ENCODE data around the gene AP3S2. TPM values are rescaled to one million over a fixed set of nuclear protein-coding genes. Genes with fewer than 3 reads are reported as not detected.
"Not testable (repeated sequence)": the region's sequence is repeated elsewhere in the genome, so short reads cannot be mapped to it uniquely, and the experiment has no call there.

AP3S2 gene
- total and polyA plus RNA-seq, 4 experiments from 2014 or later: 34.1 to 37.3 (median 35.4) TPM

DNA sequence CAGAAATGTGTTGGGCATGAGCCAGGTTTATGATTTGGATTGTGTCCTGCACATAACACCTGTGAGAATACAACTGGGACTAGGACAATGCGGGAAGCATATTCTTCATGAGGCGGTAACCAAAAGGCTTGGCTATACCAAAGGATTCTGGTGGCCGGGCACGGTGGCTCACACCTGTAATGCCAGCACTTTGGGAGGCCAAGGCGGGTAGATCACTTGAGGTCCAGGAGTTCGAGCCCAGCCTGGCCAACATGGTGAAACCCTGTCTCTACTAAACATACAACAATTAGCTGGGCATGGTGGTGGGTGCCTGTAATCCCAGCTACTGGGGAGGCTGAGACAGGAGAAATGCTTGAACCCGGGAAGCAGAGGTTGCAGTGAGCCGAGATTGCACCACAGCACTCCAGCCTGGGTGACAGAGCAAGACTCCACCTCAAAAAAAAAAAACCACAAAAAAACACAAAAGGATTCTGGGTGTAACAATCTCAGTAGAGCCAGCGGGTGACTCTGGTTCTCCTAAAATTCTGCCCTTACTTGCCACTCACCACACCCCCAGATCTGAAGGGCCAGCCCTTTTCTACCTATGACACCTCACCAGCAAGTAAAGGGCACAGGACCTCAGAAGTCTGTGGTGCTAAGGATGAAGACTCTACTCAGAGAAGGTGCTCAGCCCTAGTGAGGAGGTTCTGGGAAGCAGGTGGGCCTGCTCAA lies 59.2 kb downstream of the AP3S2 start:
- H3K4me1 ChIP-seq (ENCODE audit: insufficient read depth, low read length); H3K4me3 ChIP-seq (ENCODE audit: low read length in 2 of 2); intact Hi-C loops (cut with micrococcal nuclease); H3K27ac ChIP-seq (ENCODE audit: low read depth, low read length); H3K27me3 Mint-ChIP-seq; CTCF ChIA-PET (ENCODE audit: partially characterized antibody); H3K4me1 Mint-ChIP-seq; DNase-seq; H3K9me3 Mint-ChIP-seq; POLR2A ChIA-PET (ENCODE audit: partially characterized antibody); H3K9me3 ChIP-seq (ENCODE audit: control insufficient read depth in 1 of 2, low read length in 2 of 2); H3K4me3 Mint-ChIP-seq; H3K27me3 ChIP-seq (ENCODE audit: insufficient read depth, low read length): not testable (repeated sequence)
- Mint-ChIP-seq H3K27ac (peak overlapping the region in 1 of 7 donors; percentile 68), H3K36me3 (peaks cover 59 to 60% of the 10 kb centered on the region in 2 donors)
- peaks cover 36% of the 10 kb centered on the region for H3K36me3 ChIP-seq (ENCODE audit: insufficient read depth, low read length)

GRCh38 chr15:89833966-89834365 lies 59.8 kb downstream of the AP3S2 start:
- Histone ChIP-seq H3K27me3 (ENCODE audit: insufficient read depth, low read length) (no peaks in the 10 kb centered on the region), H3K9me3 (ENCODE audit: control insufficient read depth in 1 of 2, low read length in 2 of 2) (no peaks in the 10 kb centered on the region), H3K36me3 (ENCODE audit: insufficient read depth, low read length) (peaks cover 34% of the 10 kb centered on the region), H3K4me3 (ENCODE audit: low read length in 2 of 2) (no peak overlapping the region), H3K4me1 (ENCODE audit: insufficient read depth, low read length) (no peaks in the 10 kb centered on the region), H3K27ac (ENCODE audit: low read depth, low read length) (no peak overlapping the region)
- Mint-ChIP-seq H3K4me3 (no peak overlapping the region), H3K36me3 (peaks cover 57 to 59% of the 10 kb centered on the region in 2 donors), H3K9me3 (no peaks in the 10 kb centered on the region), H3K27me3 (no peaks in the 10 kb centered on the region), H3K4me1 (peaks cover 0 to 4% (median 0%) of the 10 kb centered on the region in 4 donors), H3K27ac (no peak overlapping the region)
- POLR2A ChIA-PET (ENCODE audit: partially characterized antibody): no interaction called here
- intact Hi-C loops (cut with micrococcal nuclease): no loop called here
- CTCF ChIA-PET (ENCODE audit: partially characterized antibody): no interaction called here
- no peak for DNase-seq

DNA sequence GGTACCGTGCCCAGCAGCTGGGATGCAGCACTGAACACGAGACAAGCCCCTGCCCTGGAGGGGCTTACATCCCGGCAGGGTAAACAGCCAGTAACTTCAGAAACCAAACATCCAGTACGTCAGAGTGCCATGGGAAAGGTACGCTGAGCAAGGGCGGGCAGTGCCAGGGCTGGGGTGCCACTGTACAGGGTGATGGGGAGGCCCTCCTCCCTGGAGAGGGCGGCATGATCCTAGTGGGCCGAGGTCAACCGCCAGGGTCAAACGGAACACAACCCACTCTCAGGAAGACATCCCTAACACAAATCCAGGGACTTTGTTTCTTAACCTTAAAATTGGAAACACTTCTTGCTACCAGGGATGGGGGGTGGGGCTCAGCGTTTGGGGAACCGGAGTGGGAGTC lies 63.2 kb downstream of the AP3S2 start:
- Mint-ChIP-seq H3K27ac (no peak overlapping the region), H3K36me3 (peaks cover 31 to 35% of the 10 kb centered on the region in 2 donors), H3K9me3 (no peaks in the 10 kb centered on the region), H3K4me3 (no peak overlapping the region), H3K27me3 (no peaks in the 10 kb centered on the region), H3K4me1 (peaks cover 0 to 4% (median 0%) of the 10 kb centered on the region in 4 donors)
- intact Hi-C loops (cut with micrococcal nuclease): no loop called here
- no peaks in the 10 kb centered on the region for H3K9me3 ChIP-seq (ENCODE audit: control insufficient read depth in 1 of 2, low read length in 2 of 2)
- POLR2A ChIA-PET (ENCODE audit: partially characterized antibody): no interaction called here
- H3K27me3 ChIP-seq (ENCODE audit: insufficient read depth, low read length): no peaks in the 10 kb centered on the region
- H3K4me1 ChIP-seq (ENCODE audit: insufficient read depth, low read length): no peaks in the 10 kb centered on the region
- H3K36me3 ChIP-seq (ENCODE audit: insufficient read depth, low read length): peaks cover 23% of the 10 kb centered on the region
- CTCF ChIA-PET (ENCODE audit: partially characterized antibody): no interaction called here
- no peak overlapping the region for H3K27ac ChIP-seq (ENCODE audit: low read depth, low read length)
- DNase-seq: no peak
- H3K4me3 ChIP-seq (ENCODE audit: low read length in 2 of 2): no peak overlapping the region

DNA sequence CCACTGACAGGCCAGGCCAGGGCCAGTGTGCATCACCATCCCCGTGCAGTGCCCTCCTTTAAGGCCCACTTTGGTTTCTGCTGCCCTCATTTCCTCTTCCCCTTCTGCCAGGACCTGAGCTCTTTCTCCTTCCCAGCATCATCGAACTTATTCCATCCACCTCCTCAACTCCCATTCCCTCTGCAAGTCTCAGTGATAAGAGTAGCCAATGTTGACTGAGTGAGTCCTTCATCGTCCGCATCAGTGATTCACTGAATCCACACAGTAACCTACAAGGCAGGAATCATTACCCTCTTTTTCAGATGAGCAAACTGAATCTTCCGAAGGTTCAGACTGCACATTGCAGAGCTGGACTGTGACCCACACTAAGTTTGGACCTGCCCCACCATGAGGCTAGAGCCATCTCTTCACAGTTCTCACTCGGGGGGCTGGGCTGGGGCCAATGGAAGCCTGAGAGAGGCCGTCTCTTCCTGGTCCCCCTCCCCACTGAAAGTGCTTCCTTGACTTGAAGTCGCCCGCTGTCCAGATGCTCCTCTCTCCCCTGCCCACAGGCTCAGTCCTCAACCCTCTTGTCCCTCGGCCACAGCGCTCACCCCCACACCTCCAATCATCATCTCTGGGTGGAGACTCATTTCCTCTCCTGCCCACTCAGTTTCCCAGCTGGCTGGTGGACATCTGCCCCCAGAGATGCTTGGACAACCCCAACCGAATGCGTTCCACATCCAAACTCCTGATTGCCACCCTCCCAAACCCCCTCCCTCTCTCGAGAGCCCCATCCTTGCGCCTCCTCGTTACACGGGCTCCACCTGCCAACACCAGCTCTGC lies 64.0 kb downstream of the AP3S2 start:
- no peaks in the 10 kb centered on the region for H3K27me3 ChIP-seq (ENCODE audit: insufficient read depth, low read length)
- POLR2A ChIA-PET (ENCODE audit: partially characterized antibody): no interaction called here
- H3K9me3 Mint-ChIP-seq: no peaks in the 10 kb centered on the region
- peaks cover 16% of the 10 kb centered on the region for H3K36me3 ChIP-seq (ENCODE audit: insufficient read depth, low read length)
- H3K9me3 ChIP-seq (ENCODE audit: control insufficient read depth in 1 of 2, low read length in 2 of 2): no peaks in the 10 kb centered on the region
- no peak overlapping the region for H3K4me3 ChIP-seq (ENCODE audit: low read length in 2 of 2)
- DNase-seq: no peak
- no peaks in the 10 kb centered on the region for H3K27me3 Mint-ChIP-seq
- H3K27ac Mint-ChIP-seq: peak overlapping the region in 2 of 7 donors; percentile 42 to 57
- H3K36me3 Mint-ChIP-seq: peaks cover 24 to 28% of the 10 kb centered on the region in 2 donors
- no peaks in the 10 kb centered on the region for H3K4me1 ChIP-seq (ENCODE audit: insufficient read depth, low read length)
- CTCF ChIA-PET (ENCODE audit: partially characterized antibody): no interaction called here
- H3K4me3 Mint-ChIP-seq: no peak overlapping the region
- no peak overlapping the region for H3K27ac ChIP-seq (ENCODE audit: low read depth, low read length)
- peaks cover 0 to 4% (median 0%) of the 10 kb centered on the region in 4 donors for H3K4me1 Mint-ChIP-seq
- intact Hi-C loops (cut with micrococcal nuclease): no loop called here

DNA sequence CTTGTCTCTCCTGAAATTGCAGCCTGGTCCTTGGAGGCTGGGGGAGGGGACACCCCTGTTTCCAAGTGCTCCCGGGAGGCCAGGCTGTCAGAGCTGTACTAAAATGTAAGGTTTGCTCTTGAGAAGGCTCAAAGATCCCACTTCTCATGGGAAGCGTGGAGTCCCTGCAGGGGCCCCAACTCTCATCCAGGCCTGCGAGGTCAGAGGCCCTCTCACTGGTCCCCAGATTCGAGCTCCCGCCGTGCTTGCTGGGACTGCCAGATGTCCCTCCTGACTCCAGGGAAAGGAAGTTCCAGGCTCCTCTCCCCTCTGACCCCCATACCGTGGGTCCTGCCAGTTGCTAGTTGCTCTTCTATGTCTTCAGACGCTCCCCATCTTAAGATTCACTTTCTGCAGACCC lies 64.6 kb downstream of the AP3S2 start:
- no peaks in the 10 kb centered on the region for H3K4me1 ChIP-seq (ENCODE audit: insufficient read depth, low read length)
- Mint-ChIP-seq H3K9me3 (no peaks in the 10 kb centered on the region), H3K36me3 (peaks cover 19 to 22% of the 10 kb centered on the region in 2 donors), H3K4me3 (no peak overlapping the region), H3K27ac (no peak overlapping the region), H3K27me3 (no peaks in the 10 kb centered on the region), H3K4me1 (peaks cover 0 to 4% (median 0%) of the 10 kb centered on the region in 4 donors)
- no peak overlapping the region for H3K27ac ChIP-seq (ENCODE audit: low read depth, low read length)
- no peaks in the 10 kb centered on the region for H3K27me3 ChIP-seq (ENCODE audit: insufficient read depth, low read length)
- peaks cover 12% of the 10 kb centered on the region for H3K36me3 ChIP-seq (ENCODE audit: insufficient read depth, low read length)
- intact Hi-C loops (cut with micrococcal nuclease): no loop called here
- H3K4me3 ChIP-seq (ENCODE audit: low read length in 2 of 2): no peak overlapping the region
- no peak for DNase-seq
- ChIA-PET POLR2A (ENCODE audit: partially characterized antibody) (no interaction called here), CTCF (ENCODE audit: partially characterized antibody) (no interaction called here)
- no peaks in the 10 kb centered on the region for H3K9me3 ChIP-seq (ENCODE audit: control insufficient read depth in 1 of 2, low read length in 2 of 2)

DNA sequence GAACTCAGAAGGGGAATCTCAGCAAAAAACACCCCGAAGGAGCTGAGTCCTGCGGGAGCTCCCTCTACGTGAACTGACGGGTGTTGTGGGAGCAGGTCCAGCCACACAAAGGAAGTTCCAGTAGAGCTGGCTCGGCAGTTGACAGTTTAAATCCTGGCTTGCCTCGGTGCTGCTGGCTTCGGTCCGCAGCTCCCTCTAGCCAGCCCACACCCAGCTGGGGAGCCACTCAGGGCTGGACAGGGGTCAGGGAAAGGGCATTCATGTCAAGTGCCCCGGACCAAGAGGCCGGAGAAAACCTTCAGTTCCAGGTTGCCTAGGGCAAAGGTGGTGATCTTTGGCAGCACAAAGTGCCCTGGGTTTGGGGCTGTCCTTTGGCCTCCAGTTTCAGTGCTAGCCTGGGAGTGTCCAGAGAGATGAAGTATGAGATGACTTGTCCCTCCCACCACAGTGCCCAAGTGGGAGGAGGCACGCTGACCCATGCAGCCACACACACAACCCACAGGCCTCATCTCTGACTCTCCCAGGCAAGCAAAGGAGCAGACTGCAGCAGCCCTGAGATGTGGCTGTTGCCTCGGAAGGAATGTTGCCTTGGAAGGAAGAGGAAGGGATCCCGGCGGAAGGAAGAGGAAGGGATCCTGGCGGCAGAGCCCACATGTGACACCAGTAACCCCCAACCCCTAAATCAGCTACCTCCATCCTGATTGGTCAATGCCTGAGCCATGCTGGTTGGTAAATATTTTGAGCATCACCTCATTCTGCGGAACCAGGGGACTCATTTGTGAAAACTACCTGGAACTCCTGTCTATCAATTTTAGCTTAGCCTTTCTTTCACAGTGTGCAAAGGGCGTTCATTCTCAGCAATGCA lies 65.3 kb downstream of the AP3S2 start:
- no peak for DNase-seq
- no peaks in the 10 kb centered on the region for H3K27me3 ChIP-seq (ENCODE audit: insufficient read depth, low read length)
- peaks cover 5% of the 10 kb centered on the region for H3K36me3 ChIP-seq (ENCODE audit: insufficient read depth, low read length)
- POLR2A ChIA-PET (ENCODE audit: partially characterized antibody): no interaction called here
- Mint-ChIP-seq H3K27me3 (no peaks in the 10 kb centered on the region), H3K36me3 (peaks cover 13 to 16% of the 10 kb centered on the region in 2 donors), H3K9me3 (no peaks in the 10 kb centered on the region), H3K4me3 (no peak overlapping the region), H3K4me1 (peaks cover 0 to 4% (median 0%) of the 10 kb centered on the region in 4 donors), H3K27ac (no peak overlapping the region)
- no peaks in the 10 kb centered on the region for H3K4me1 ChIP-seq (ENCODE audit: insufficient read depth, low read length)
- no peak overlapping the region for H3K4me3 ChIP-seq (ENCODE audit: low read length in 2 of 2)
- CTCF ChIA-PET (ENCODE audit: partially characterized antibody): no interaction called here
- no peak overlapping the region for H3K27ac ChIP-seq (ENCODE audit: low read depth, low read length)
- intact Hi-C loops (cut with micrococcal nuclease): no loop called here
- H3K9me3 ChIP-seq (ENCODE audit: control insufficient read depth in 1 of 2, low read length in 2 of 2): no peaks in the 10 kb centered on the region

- Histone ChIP-seq H3K36me3 (ENCODE audit: insufficient read depth, low read length) (no peaks in the 10 kb centered on the region), H3K27me3 (ENCODE audit: insufficient read depth, low read length) (no peaks in the 10 kb centered on the region), H3K4me1 (ENCODE audit: insufficient read depth, low read length) (no peaks in the 10 kb centered on the region), H3K9me3 (ENCODE audit: control insufficient read depth in 1 of 2, low read length in 2 of 2) (no peaks in the 10 kb centered on the region), H3K27ac (ENCODE audit: low read depth, low read length) (no peak overlapping the region), H3K4me3 (ENCODE audit: low read length in 2 of 2) (no peak overlapping the region)
- intact Hi-C loops (cut with micrococcal nuclease): no loop called here
- H3K36me3 Mint-ChIP-seq: peaks cover 6 to 9% of the 10 kb centered on the region in 2 donors
- CTCF ChIA-PET (ENCODE audit: partially characterized antibody): no interaction called here
- no peaks in the 10 kb centered on the region for H3K9me3 Mint-ChIP-seq
- POLR2A ChIA-PET (ENCODE audit: partially characterized antibody): no interaction called here
- H3K4me3 Mint-ChIP-seq: no peak overlapping the region
- H3K27ac Mint-ChIP-seq: no peak overlapping the region
- DNase-seq: no peak
- H3K4me1 Mint-ChIP-seq: peaks cover 0 to 4% (median 0%) of the 10 kb centered on the region in 4 donors
- no peaks in the 10 kb centered on the region for H3K27me3 Mint-ChIP-seq
Measured at GRCh38 chr15:89827829-89828228, 66.0 kb downstream of the AP3S2 start.

Measured in CD4-positive, alpha-beta memory T cell (primary cell).